Activated CD4-positive, alpha-beta T cell treated with anti-CD3 and anti-CD28 coated beads, Interleukin-2, amount 50 U/mL, for 1 hour (primary cell): ENCODE results near the gene EPDR1.
"Not testable (repeated sequence)": the region's sequence is repeated elsewhere in the genome, so short reads cannot be mapped to it uniquely, and the experiment has no call there.

ENCODE experiments used
- DNase-seq: peaks from one replicate; pipeline ENCODE4 v3.0.0-alpha.2; 2020

Gene EPDR1

DNA sequence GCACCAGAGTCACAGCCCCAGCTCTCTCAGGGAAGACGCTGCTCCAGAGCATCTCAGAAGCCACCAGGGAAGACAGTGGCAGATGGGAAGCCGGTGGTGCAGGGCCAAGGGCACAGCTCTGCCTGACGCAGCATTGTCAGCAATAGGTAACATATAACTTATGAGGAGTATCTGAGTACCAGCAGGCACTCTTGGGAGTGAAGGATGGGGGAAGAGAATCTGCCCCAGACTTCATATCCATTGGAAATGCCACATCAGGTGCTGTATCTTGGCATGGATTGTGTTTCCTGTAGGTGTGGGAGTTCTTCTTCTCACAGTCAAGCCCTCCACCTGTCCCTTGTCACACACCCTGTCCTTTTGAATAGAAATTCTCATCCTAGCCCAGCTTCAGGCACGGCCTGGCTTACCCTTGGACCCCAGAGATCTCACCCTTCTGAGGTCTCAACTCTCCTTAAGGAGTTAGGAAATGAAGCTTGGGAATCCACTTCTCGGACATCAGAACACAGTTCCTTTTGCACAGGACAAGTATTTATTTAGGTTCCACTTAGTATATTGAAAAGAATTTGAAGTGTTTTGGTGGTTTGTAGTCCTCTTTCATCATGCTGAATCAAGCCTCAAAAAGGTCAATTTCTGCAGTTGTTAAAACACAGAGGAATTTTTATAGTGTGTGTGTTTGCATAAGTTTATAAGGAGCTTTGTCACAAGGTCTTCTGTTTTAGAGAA lies 9.9 kb downstream of the EPDR1 start:
- no peak for DNase-seq

GRCh38 chr7:37932543-37932942 lies 12.1 kb downstream of the EPDR1 start:
- DNase-seq = no peak

GRCh38 chr7:37933018-37933566 lies 12.7 kb downstream of the EPDR1 start:
- no peak for DNase-seq

DNA sequence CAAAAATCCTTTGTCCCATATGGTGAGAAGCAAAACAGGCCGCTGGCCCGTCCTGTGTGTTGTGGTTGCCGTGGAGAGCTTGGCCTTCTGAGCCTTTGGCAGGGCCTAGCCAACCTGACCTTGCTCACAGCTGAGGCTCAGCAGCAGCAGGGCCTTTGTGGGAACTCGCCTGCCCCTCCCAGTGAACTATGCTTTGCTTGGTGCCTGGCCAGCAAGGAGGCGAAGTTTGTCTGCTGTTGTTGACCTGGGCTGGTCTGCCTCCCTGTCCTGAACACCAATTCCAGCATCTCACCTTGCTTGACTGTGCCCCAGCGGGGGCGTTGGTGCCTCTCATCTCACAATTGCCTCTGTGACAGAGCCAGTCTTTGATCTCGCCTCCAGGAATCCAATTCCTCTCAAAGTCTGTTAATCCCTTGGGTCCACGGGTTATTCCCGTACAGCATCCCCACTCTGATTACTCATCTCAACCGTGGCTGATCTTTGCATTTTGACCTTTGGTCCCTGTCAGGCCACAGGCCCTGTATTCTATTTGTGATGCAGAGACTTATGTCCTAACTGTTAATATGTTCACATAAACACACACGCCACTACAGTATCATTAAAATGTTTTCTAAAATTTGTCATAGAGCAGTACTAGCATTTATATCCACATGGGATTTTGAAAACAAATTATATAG lies 22.6 kb downstream of the EPDR1 start:
- DNase-seq = no peak

GRCh38 chr7:37943905-37944736 lies 23.7 kb downstream of the EPDR1 start:
- no peak for DNase-seq

DNA sequence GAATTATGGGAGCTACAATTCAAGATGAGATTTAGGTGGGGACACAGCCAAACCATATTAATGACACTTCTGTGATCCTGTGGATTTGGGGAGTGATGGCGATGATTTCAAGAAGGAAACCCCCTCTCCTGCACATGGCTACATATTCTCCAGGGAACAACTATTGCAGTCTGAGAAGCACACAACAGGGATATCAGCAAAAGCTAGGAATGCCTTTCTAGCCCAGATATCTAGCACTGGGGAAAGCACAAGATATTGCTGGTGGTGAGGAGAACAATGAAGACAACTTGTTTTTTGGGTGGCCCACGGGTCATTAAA lies 24.3 kb downstream of the EPDR1 start:
- no peak for DNase-seq

DNA sequence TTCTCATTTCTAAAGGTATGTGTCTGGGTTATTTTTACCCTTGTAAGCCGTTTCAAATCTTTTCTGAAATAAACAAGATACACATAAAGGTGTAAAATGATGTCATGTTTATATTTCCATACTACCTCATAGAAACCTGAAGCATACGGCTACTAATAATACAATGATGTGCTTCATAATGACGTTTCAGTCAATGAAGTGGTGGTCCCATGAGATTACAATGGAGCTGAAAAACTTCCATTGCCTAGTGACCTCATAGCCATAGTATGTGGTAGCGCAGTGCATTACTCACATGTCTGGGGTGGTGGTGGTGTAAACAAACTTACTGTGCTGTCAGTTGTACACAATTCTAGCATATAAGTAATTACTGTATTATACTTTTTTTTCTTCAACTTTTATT lies 24.9 kb downstream of the EPDR1 start:
- no peak for DNase-seq

DNA sequence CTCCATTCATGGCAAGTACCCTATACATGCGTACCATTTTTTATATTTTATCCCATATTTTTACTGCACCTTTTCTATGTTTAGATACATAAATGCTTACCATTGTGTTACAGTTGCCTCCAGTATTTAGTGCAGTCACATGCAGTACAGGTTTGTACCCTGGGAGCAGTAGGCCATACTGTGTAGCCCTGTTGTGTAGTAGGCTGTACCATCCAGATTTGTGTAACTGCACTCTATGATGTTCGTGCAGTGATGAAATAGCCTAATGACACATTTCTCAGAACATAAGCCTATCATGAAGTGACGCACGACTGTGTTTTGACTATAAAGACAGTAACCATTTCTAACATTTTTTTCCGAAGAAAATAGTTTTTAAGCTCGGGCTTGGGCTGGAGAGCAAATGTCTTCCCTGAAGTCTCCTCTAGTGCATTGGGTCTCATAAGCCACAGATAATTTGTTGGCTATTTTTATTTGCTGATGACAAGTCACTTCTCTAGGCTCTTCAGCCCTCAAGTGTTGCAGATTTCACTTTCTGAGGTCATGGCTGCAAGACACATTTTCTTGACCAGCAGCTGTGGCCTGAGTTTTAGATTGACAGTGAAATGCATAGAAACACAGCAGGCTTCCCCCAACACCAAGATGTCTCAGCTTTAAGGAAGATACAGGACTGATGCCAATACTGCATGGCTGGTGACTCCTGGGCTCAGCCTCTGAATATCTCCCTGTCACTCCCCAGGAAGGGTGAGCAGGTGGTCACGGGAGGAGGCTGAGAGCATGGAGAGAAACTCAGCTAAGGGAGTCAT lies 26.9 kb downstream of the EPDR1 start:
- no peak for DNase-seq

DNA sequence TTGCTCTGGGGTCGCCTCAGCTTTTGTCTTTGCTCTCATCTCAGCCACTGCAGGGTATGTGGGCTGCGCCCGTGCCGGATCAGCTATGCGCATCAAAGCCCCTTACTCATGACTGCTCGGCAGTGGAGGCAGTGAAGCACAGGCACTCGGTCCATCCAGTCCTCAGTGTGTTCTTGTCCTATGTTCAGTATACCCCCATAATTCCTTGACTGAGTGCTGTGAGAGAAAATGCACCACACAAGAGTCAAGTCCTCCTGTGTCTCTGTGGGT lies 27.4 kb downstream of the EPDR1 start:
- no peak for DNase-seq

DNA sequence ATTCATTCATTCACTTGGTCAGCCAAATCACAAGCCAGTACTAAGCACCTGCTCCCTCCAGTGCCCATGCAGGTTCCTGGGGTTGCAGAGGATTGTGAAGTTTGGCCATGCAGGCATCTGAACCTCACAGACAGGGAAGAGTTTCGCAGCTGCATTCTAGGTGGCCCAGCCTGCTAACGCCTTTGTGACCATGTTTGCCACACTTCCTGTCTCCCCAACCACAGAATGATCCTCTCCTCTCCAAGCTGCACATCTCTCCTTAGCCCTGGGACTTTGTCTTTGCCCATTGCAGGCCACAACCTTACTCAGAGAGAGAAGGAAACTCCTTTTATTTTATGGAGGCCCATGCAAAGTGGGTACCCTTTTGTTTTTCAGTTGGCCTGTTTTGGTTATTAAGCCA lies 31.8 kb downstream of the EPDR1 start:
- no peak for DNase-seq

GRCh38 chr7:37954217-37954616 lies 33.8 kb downstream of the EPDR1 start:
- not testable (repeated sequence) for DNase-seq

GRCh38 chr7:37956791-37957190 lies 36.4 kb downstream of the EPDR1 start:
- no peak for DNase-seq

GRCh38 chr7:37957221-37957970 lies 37.0 kb downstream of the EPDR1 start:
- no peak for DNase-seq

DNA sequence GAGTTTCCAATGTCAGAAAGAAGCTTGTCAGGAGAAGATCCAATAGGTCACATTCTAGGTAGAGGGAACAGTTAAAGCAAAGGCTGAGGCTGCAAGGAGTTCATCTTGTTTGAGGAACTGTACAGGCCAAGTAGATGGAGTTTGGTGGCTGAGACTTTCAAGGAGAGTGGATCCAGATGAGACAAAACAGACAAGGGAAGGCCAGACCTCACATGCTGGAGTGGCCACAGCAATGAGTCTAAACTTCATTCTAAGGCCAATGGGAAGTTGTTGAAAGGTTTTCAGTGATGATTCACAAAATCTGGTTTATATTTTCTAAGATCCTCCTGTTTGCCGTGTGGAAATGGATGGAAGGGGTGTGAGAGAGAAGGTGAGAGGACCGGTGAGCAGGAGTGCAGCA lies 40.0 kb downstream of the EPDR1 start:
- no peak for DNase-seq

- DNase-seq = no peak
Measured at GRCh38 chr7:37961251-37961650, 40.8 kb downstream of the EPDR1 start.

GRCh38 chr7:37964196-37964595 lies 43.8 kb downstream of the EPDR1 start:
- no peak for DNase-seq

- no peak for DNase-seq
Measured at GRCh38 chr7:37970211-37970610, 49.8 kb downstream of the EPDR1 start.

GRCh38 chr7:37971491-37971890 lies 51.1 kb downstream of the EPDR1 start:
- no peak for DNase-seq

GRCh38 chr7:37973915-37974314 lies 53.5 kb downstream of the EPDR1 start:
- DNase-seq = no peak

GRCh38 chr7:37974711-37975110 lies 54.3 kb downstream of the EPDR1 start:
- DNase-seq = no peak

DNA sequence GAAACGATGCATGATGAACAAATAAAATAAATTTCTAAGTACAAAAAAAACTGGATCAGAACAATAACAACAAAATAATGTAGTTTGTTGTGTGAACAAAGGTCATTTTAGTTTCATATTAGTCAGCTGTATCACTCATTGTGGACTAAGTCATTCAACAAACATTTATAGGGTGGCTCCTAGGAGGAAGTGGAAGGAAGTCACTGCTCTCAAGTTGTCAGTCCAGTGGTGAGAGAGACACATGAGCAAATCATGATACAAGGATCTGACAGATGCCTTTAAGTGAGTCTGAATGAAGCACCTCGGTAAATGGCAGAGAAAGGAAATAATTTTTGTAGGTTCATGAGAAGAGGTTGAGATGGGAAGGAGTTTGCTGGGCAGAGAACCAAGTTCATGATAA lies 56.8 kb downstream of the EPDR1 start:
- DNase-seq = no peak

DNA sequence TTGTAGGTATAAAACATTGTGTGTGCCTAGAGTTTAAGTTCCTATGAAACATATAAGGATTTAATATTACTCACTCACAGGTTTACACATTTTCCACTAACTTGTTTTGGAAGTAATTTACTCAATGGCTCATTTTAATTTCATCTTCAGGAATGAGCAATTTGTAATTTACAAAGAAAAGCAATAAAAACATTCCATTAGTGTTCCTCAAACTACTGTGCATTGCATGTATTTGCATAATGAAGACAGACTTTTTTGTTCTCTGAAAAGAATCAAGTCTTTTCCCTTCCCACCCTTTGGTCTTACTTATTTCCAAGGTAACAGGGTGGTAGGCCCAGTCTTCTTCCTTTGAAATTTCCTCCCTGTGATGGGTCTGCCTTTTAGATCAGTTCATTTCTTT lies 61.2 kb downstream of the EPDR1 start:
- DNase-seq = no peak
